HG02798 (cell line): ENCODE results near the gene HERC4.
"Not testable (repeated sequence)": the region's sequence is repeated elsewhere in the genome, so short reads cannot be mapped to it uniquely, and the experiment has no call there.

Source experiments
- ATAC-seq: cut with Tn5 transposase; IDR thresholded peaks from one replicate; pipeline ENCODE4 v1.9.1; 2021; ENCODE audit warnings: mild to moderate bottlenecking; ENCODE audit not compliant: unreplicated experiment, poor library complexity

HERC4 gene

GRCh38 chr10:68049289-68050078 lies 25.6 kb downstream of the HERC4 start:
- ATAC-seq: no peak

- no peak for ATAC-seq
These were observed 27.3 kb downstream of the HERC4 start for GRCh38 chr10:68047554-68048327.

GRCh38 chr10:68047122-68047521 lies 28.0 kb downstream of the HERC4 start:
- ATAC-seq: no peak

- ATAC-seq: peak; percentile 59
These were observed 28.4 kb downstream of the HERC4 start for GRCh38 chr10:68046642-68047041.

GRCh38 chr10:68043030-68043429 lies 32.1 kb downstream of the HERC4 start:
- ATAC-seq: no peak

GRCh38 chr10:68032113-68032512 lies 43.0 kb downstream of the HERC4 start:
- no peak for ATAC-seq

- no peak for ATAC-seq
These were observed 47.7 kb downstream of the HERC4 start for GRCh38 chr10:68027429-68027828.

- ATAC-seq: no peak
These were observed 51.8 kb downstream of the HERC4 start for GRCh38 chr10:68023292-68023691.

- not testable (repeated sequence) for ATAC-seq
These were observed 52.8 kb downstream of the HERC4 start for GRCh38 chr10:68022324-68022723.

GRCh38 chr10:68016519-68016918 lies 58.6 kb downstream of the HERC4 start:
- not testable (repeated sequence) for ATAC-seq

GRCh38 chr10:68010426-68010940 lies 64.6 kb downstream of the HERC4 start:
- ATAC-seq: no peak

- ATAC-seq: no peak
These were observed 67.7 kb downstream of the HERC4 start for GRCh38 chr10:68007356-68007755.

- no peak for ATAC-seq
These were observed 73.5 kb downstream of the HERC4 start for GRCh38 chr10:68001539-68001938.

- ATAC-seq: no peak
These were observed 74.1 kb downstream of the HERC4 start for GRCh38 chr10:68001000-68001399.

GRCh38 chr10:67990093-67990492 lies 85.0 kb downstream of the HERC4 start:
- no peak for ATAC-seq

GRCh38 chr10:67988606-67989005 lies 86.5 kb downstream of the HERC4 start:
- ATAC-seq: no peak

GRCh38 chr10:67982603-67983002 lies 92.5 kb downstream of the HERC4 start:
- ATAC-seq: not testable (repeated sequence)

- ATAC-seq: no peak
These were observed 96.3 kb downstream of the HERC4 start for GRCh38 chr10:67978749-67979148.

- ATAC-seq: no peak
These were observed 97.8 kb downstream of the HERC4 start for GRCh38 chr10:67977251-67977650.

GRCh38 chr10:67976292-67977245 lies 98.5 kb downstream of the HERC4 start:
- no peak for ATAC-seq
